Astrocyte of the spinal cord (primary cell): ENCODE data around the gene MITF.

Source experiments
- DNase-seq: peaks from one replicate; pipeline ENCODE4 v3.0.0; 2011; ENCODE audit warnings: low read depth, low spot score
- H3K4me3 ChIP-seq: 2 replicates; pipeline ENCODE4 v1.5.1; 2011; ENCODE audit warnings: low read depth, mild to moderate bottlenecking, low read length, moderate library complexity
- CTCF ChIP-seq: IDR thresholded peaks from 2 replicates; pipeline ENCODE4 v1.5.1; 2012; ENCODE audit warnings: low read depth, mild to moderate bottlenecking, low read length, inconsistent platforms
- in situ Hi-C: cut with HindIII; loops from 2 replicates; pipeline ENCODE4 v1.10.0; 2017; ENCODE audit warnings: low sequenced_read_pairs

Gene MITF

GRCh38 chr3:69745505-69745904 lies 6.2 kb downstream of the MITF start:
- no peak for DNase-seq
- no peak overlapping the region for H3K4me3 ChIP-seq
- in situ Hi-C loops = no loop called here
- TF ChIP-seq CTCF = no peak

GRCh38 chr3:69746119-69746518 lies 6.9 kb downstream of the MITF start:
- no peak for TF ChIP-seq CTCF
- no peak for DNase-seq
- in situ Hi-C loops = no loop called here
- H3K4me3 ChIP-seq = no peak overlapping the region

GRCh38 chr3:69747511-69748258 lies 8.4 kb downstream of the MITF start:
- no peak for DNase-seq
- in situ Hi-C loops = no loop called here
- TF ChIP-seq CTCF = no peak
- H3K4me3 ChIP-seq = no peak overlapping the region

GRCh38 chr3:69748503-69748902 lies 9.2 kb downstream of the MITF start:
- no peak overlapping the region for H3K4me3 ChIP-seq
- in situ Hi-C loops = no loop called here
- TF ChIP-seq CTCF = no peak
- DNase-seq = no peak

- in situ Hi-C loops = no loop called here
- DNase-seq = no peak
- TF ChIP-seq CTCF = no peak
- H3K4me3 ChIP-seq = no peak overlapping the region
Measured at GRCh38 chr3:69749461-69749860, 10.2 kb downstream of the MITF start.

- no peak for DNase-seq
- TF ChIP-seq CTCF = no peak
- no peak overlapping the region for H3K4me3 ChIP-seq
- in situ Hi-C loops = no loop called here
Measured at GRCh38 chr3:69750549-69750948, 11.3 kb downstream of the MITF start.
